Activated CD8-positive, alpha-beta T cell treated with anti-CD3 and anti-CD28 coated beads, Interleukin-2, amount 10 ng/mL, durations not matched to agents 7 days and 5 days (primary cell): Measurements from ENCODE around the gene SRM. TPM values are rescaled to one million over a fixed set of nuclear protein-coding genes. Genes with fewer than 3 reads are reported as not detected.
"Not testable (repeated sequence)": the region's sequence is repeated elsewhere in the genome, so short reads cannot be mapped to it uniquely, and the experiment has no call there.

ENCODE experiments used
- ATAC-seq: fragments of 150-1000 bp; cut with Tn5 transposase; one replicate; pipeline ENCODE4 v1.10.0; 2021; ENCODE audit warnings: moderate library complexity
- CTCF ChIA-PET: fragments of 350-600 bp; sonication (Branson Sonifier 250); formaldehyde crosslinking; loops from one replicate; lab custom pipeline; 2021; ENCODE audit warnings: antibody characterized with exemption; lab: Charles Lee
- POLR2A ChIA-PET: fragments of 350-600 bp; sonication (Branson Sonifier 250); formaldehyde crosslinking; loops from one replicate; lab custom pipeline; 2021; ENCODE audit warnings: antibody characterized with exemption; lab: Charles Lee
- DNase-seq: peaks from one replicate; pipeline ENCODE4 v3.0.0-alpha.2; 2020
- H3K27ac Mint-ChIP-seq: one replicate; pipeline ENCODE4 v1.8.0; 2021; ENCODE audit warnings: mild to moderate bottlenecking, mixed read lengths
- H3K27me3 Mint-ChIP-seq: one replicate; pipeline ENCODE4 v1.8.0; 2021; ENCODE audit warnings: low read depth, mixed read lengths
- H3K36me3 Mint-ChIP-seq: one replicate; pipeline ENCODE4 v1.8.0; 2021; ENCODE audit warnings: low read depth, mixed read lengths
- H3K4me1 Mint-ChIP-seq: one replicate; pipeline ENCODE4 v1.8.0; 2021; ENCODE audit warnings: low read depth, mixed read lengths
- H3K4me3 Mint-ChIP-seq: one replicate; pipeline ENCODE4 v1.8.0; 2021; ENCODE audit warnings: mild to moderate bottlenecking, mixed read lengths
- H3K9me3 Mint-ChIP-seq: one replicate; pipeline ENCODE4 v1.8.0; 2022; ENCODE audit warnings: mixed read lengths; ENCODE audit not compliant: insufficient read depth
- total RNA-seq, 2 experiments: library from RNA; stranded (reverse); gene quantifications; one replicate each; pipeline ENCODE4 v1.2.3, GENCODE V29; 2021

Gene SRM
- 100 to 1,000 TPM; 146 to 154 TPM for total RNA-seq

- Mint-ChIP-seq H3K27me3 (no peaks in the 10 kb centered on the region), H3K27ac (peak within 1 kb of the TSS; percentile 98), H3K4me1 (peaks cover 54% of the 10 kb centered on the region), H3K4me3 (peak within 1 kb of the TSS; percentile 96), H3K36me3 (peaks cover 42% of the 10 kb centered on the region), H3K9me3 (no peaks in the 10 kb centered on the region)
- DNase-seq: peak; percentile 91
- CTCF ChIA-PET: interaction anchor here (0.7 to 5.3 kb wide), 7 partner anchors 16 to 585 kb away, joined by 3 to 101 read pairs (median 3); partner anchors contain the start of genes EXOSC10 and TARDBP
- POLR2A ChIA-PET: interaction anchor here (0.6 to 1.9 kb wide), 7 partner anchors 11 to 848 kb away, joined by 3 to 10 read pairs (median 3); partner anchors contain the start of genes EXOSC10 and TARDBP
- ATAC-seq: peak; percentile 94
Observed at GRCh38 chr1:11059968-11060830, at the start of gene SRM. SRM (minus strand) TSS chr1:11060018; CDS start chr1:11059943, 75 bp downstream.

GRCh38 chr1:11109047-11109760 is 49.4 kb upstream of the SRM start:
- Mint-ChIP-seq H3K9me3 (no peaks in the 10 kb centered on the region), H3K27me3 (no peaks in the 10 kb centered on the region), H3K4me3 (no peak overlapping the region), H3K36me3 (peaks cover 45% of the 10 kb centered on the region), H3K27ac (no peak overlapping the region), H3K4me1 (no peaks in the 10 kb centered on the region)
- no peak for DNase-seq
- CTCF ChIA-PET: interaction anchor here (6.8 kb wide), 1 partner anchor 72 kb away, joined by 29 read pairs; no protein-coding TSS in a partner anchor
- POLR2A ChIA-PET: no interaction called here
- ATAC-seq: no peak

- Mint-ChIP-seq H3K36me3 (peaks cover 32% of the 10 kb centered on the region), H3K4me3 (no peak overlapping the region), H3K27me3 (no peaks in the 10 kb centered on the region), H3K27ac (no peak overlapping the region), H3K4me1 (no peaks in the 10 kb centered on the region), H3K9me3 (no peaks in the 10 kb centered on the region)
- POLR2A ChIA-PET: interaction anchor here (0.6 to 1.2 kb wide), 4 partner anchors 8 to 615 kb away, joined by 3 to 5 read pairs (median 4); partner anchors contain the start of gene EXOSC10
- ATAC-seq (no peak), DNase-seq (no peak)
- CTCF ChIA-PET: interaction anchor here (1.9 to 6.8 kb wide), 2 partner anchors 9 to 70 kb away, joined by 8 to 29 read pairs; partner anchors contain the start of gene EXOSC10
Observed at GRCh38 chr1:11107599-11107998, 47.8 kb upstream of the SRM start.

GRCh38 chr1:11105586-11105985 is 45.8 kb upstream of the SRM start:
- Mint-ChIP-seq H3K4me1 (peaks cover 3% of the 10 kb centered on the region), H3K4me3 (no peak overlapping the region), H3K36me3 (peaks cover 26% of the 10 kb centered on the region), H3K27ac (no peak overlapping the region), H3K27me3 (no peaks in the 10 kb centered on the region), H3K9me3 (no peaks in the 10 kb centered on the region)
- DNase-seq (no peak), ATAC-seq (no peak)
- POLR2A ChIA-PET: no interaction called here
- CTCF ChIA-PET: no interaction called here

- ChIA-PET POLR2A (no interaction called here), CTCF (interaction anchor here (9.3 kb wide), 1 partner anchor 65 kb away, joined by 94 read pairs; no protein-coding TSS in a partner anchor)
- Mint-ChIP-seq H3K4me3 (no peak overlapping the region), H3K27me3 (no peaks in the 10 kb centered on the region), H3K4me1 (peaks cover 13% of the 10 kb centered on the region), H3K9me3 (no peaks in the 10 kb centered on the region), H3K27ac (peak overlapping the region; percentile 10), H3K36me3 (peaks cover 15% of the 10 kb centered on the region)
- DNase-seq (no peak), ATAC-seq (no peak)
Observed at GRCh38 chr1:11101347-11101746, 41.5 kb upstream of the SRM start.

GRCh38 chr1:11100806-11101205 is 41.0 kb upstream of the SRM start:
- CTCF ChIA-PET: interaction anchor here (1.1 to 9.3 kb wide), 2 partner anchors 30 to 64 kb away, joined by 3 to 94 read pairs; no protein-coding TSS in a partner anchor
- H3K4me3 Mint-ChIP-seq, POLR2A ChIA-PET, ATAC-seq, H3K27me3 Mint-ChIP-seq, H3K27ac Mint-ChIP-seq, H3K9me3 Mint-ChIP-seq, DNase-seq: not testable (repeated sequence)
- H3K4me1 Mint-ChIP-seq: peaks cover 13% of the 10 kb centered on the region
- peaks cover 20% of the 10 kb centered on the region for H3K36me3 Mint-ChIP-seq

GRCh38 chr1:11100149-11100493 is 40.3 kb upstream of the SRM start:
- Mint-ChIP-seq H3K4me3 (peak overlapping the region; percentile 91), H3K27ac (peak overlapping the region; percentile 96), H3K27me3 (no peaks in the 10 kb centered on the region), H3K4me1 (peaks cover 13% of the 10 kb centered on the region), H3K9me3 (no peaks in the 10 kb centered on the region), H3K36me3 (peaks cover 23% of the 10 kb centered on the region)
- ChIA-PET POLR2A (interaction anchor here (0.6 to 2.2 kb wide), 10 partner anchors 8 to 173 kb away, joined by 3 to 10 read pairs (median 4); partner anchors contain the start of genes SRM and UBIAD1), CTCF (interaction anchor here (0.7 to 9.3 kb wide), 4 partner anchors 22 to 63 kb away, joined by 3 to 94 read pairs (median 16); partner anchors contain the start of gene SRM)
- no peak for DNase-seq
- no peak for ATAC-seq

- H3K27ac Mint-ChIP-seq: peak within 1 kb of the TSS; percentile 96
- H3K36me3 Mint-ChIP-seq: peaks cover 23% of the 10 kb centered on the region
- DNase-seq: peak; percentile 97
- H3K4me3 Mint-ChIP-seq: peak within 1 kb of the TSS; percentile 91
- no peaks in the 10 kb centered on the region for H3K9me3 Mint-ChIP-seq
- no peaks in the 10 kb centered on the region for H3K27me3 Mint-ChIP-seq
- peak; percentile 96 for ATAC-seq
- ChIA-PET CTCF (interaction anchor here (0.7 to 9.3 kb wide), 6 partner anchors 8 to 63 kb away, joined by 3 to 94 read pairs (median 6); partner anchors contain the start of gene SRM), POLR2A (interaction anchor here (0.6 to 2.2 kb wide), 16 partner anchors 8 to 582 kb away, joined by 3 to 10 read pairs (median 3); partner anchors contain the start of genes SRM, TARDBP and UBIAD1)
- H3K4me1 Mint-ChIP-seq: peaks cover 13% of the 10 kb centered on the region
Observed at GRCh38 chr1:11099310-11100148, 39.7 kb upstream of the SRM start, which contains the start of gene EXOSC10. EXOSC10 (minus strand) TSS chr1:11099869; CDS start chr1:11099831, 38 bp downstream.

GRCh38 chr1:11098931-11099309 is 39.1 kb upstream of the SRM start:
- no peaks in the 10 kb centered on the region for H3K27me3 Mint-ChIP-seq
- POLR2A ChIA-PET: interaction anchor here (1.0 to 2.2 kb wide), 10 partner anchors 9 to 181 kb away, joined by 3 to 10 read pairs (median 3); partner anchors contain the start of genes SRM, TARDBP and UBIAD1
- H3K4me3 Mint-ChIP-seq: peak overlapping the region; percentile 91
- peak overlapping the region; percentile 96 for H3K27ac Mint-ChIP-seq
- H3K36me3 Mint-ChIP-seq: peaks cover 23% of the 10 kb centered on the region
- CTCF ChIA-PET: interaction anchor here (1.1 to 9.3 kb wide), 4 partner anchors 9 to 62 kb away, joined by 5 to 94 read pairs (median 18); partner anchors contain the start of gene SRM
- H3K9me3 Mint-ChIP-seq: no peaks in the 10 kb centered on the region
- DNase-seq (no peak), ATAC-seq (no peak)
- peaks cover 13% of the 10 kb centered on the region for H3K4me1 Mint-ChIP-seq

GRCh38 chr1:11083784-11084183 is 24.0 kb upstream of the SRM start:
- H3K9me3 Mint-ChIP-seq, CTCF ChIA-PET, H3K27me3 Mint-ChIP-seq, H3K4me1 Mint-ChIP-seq, POLR2A ChIA-PET, ATAC-seq, H3K4me3 Mint-ChIP-seq, DNase-seq, H3K27ac Mint-ChIP-seq: not testable (repeated sequence)
- H3K36me3 Mint-ChIP-seq: peaks cover 62% of the 10 kb centered on the region
